ENCODE results near the gene TNFAIP1. TPM values are rescaled to one million over a fixed set of nuclear protein-coding genes. Genes with fewer than 3 reads are reported as not detected.

Gene TNFAIP1
- total RNA-seq (2022; extraction: Qiagen RNA extraction; ENCODE audit: low read depth): 39.9 to 54.1 TPM (median 46.9 TPM) in 5 replicates

GRCh38 chr17:28335201-28335958 lies at the start of gene TNFAIP1, which contains the start of gene IFT20:
TSS of gene TNFAIP1 (plus strand) at chr17:28335761. CDS start at chr17:28339522, 3,761 bp downstream.
TSS of gene IFT20 (minus strand) at chr17:28335472. CDS start at chr17:28331985, 3,487 bp downstream.

GRCh38 chr17:28318759-28319597 lies 16.6 kb upstream of the TNFAIP1 start, which contains the start of gene TMEM97:
TSS of gene TMEM97 (plus strand) at chr17:28319200. CDS start at chr17:28319240, 40 bp downstream.

GRCh38 chr17:28357061-28357900 lies 21.7 kb downstream of the TNFAIP1 start, which contains the start of gene POLDIP2:
TSS of gene POLDIP2 (minus strand) at chr17:28357527. CDS start at chr17:28357448, 79 bp downstream.

DNA sequence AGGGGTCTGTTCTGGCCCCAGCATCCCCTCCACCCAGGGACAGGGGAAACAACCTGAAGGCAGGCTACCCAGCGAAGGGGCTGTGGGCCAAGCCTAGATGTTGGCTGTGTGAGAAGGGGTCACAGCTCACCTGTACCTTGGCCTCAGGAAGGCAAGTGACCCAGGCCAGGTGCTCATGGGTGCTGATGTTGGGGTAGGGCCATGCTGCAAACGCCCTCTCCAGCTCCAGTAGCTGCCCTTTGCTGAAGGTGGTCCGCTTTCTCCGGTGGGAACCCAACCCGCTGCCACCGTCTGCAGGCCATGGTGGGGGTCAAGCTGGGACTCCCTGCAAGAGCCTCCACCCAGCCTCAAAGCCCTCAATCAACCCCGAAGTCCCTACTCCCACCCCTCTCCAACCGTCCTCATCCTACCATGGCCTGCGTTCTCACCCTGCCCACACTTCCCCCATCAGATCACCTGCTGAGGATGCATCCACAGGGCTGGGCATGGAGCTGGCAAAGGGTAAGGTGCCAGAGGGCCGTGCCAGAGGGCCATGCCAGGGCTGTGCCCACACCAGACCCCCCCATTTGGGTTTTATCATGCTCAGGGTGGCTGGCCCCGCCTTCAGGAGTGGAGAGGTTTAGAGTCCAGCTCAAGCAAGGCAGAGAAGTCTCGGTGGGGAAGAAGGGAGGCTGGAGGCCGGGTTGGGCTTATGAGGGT lies 29.3 kb downstream of the TNFAIP1 start, which contains the start of gene SEBOX:
TSS of gene SEBOX (minus strand) at position 535 of the 699 bp plus-strand sequence. CDS start at position 487, 48 bp downstream.

DNA sequence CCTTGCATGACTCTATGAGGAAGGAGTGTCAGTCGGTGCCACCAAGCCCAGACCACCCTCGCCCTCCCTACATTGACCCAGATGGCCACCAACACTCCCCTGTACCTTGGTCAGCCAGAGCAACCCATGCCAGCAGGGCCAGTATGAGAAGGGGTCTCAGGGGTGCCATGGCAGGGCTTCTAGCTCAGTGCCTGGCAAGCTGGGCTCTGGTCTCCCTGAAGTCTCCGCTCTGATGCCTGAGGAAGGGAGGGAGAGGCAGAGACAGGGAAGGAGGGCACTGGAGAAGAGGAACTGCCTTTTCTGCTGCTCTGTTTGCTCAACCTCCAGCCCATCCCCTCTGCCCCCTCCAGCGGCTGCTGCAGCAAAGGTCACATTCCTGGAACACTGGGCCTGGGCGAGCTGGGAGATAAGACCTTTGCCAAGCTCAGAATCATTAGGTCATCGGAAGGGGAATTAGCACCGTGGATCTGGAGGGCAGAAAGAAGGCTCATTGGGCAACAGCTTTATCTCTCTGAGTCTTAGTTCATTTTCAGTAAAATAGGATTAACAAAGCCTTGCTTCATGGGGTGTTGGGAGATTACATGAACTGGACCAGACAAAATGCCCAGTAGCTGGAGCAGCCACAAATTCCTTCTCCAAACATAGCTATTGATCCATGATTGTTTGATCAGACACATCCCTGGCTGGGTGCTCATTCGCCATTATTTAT lies 34.6 kb downstream of the TNFAIP1 start, which contains the start of gene VTN:
TSS of gene VTN (minus strand) at position 273 of the 709 bp plus-strand sequence. CDS start at position 169, 104 bp downstream.

DNA sequence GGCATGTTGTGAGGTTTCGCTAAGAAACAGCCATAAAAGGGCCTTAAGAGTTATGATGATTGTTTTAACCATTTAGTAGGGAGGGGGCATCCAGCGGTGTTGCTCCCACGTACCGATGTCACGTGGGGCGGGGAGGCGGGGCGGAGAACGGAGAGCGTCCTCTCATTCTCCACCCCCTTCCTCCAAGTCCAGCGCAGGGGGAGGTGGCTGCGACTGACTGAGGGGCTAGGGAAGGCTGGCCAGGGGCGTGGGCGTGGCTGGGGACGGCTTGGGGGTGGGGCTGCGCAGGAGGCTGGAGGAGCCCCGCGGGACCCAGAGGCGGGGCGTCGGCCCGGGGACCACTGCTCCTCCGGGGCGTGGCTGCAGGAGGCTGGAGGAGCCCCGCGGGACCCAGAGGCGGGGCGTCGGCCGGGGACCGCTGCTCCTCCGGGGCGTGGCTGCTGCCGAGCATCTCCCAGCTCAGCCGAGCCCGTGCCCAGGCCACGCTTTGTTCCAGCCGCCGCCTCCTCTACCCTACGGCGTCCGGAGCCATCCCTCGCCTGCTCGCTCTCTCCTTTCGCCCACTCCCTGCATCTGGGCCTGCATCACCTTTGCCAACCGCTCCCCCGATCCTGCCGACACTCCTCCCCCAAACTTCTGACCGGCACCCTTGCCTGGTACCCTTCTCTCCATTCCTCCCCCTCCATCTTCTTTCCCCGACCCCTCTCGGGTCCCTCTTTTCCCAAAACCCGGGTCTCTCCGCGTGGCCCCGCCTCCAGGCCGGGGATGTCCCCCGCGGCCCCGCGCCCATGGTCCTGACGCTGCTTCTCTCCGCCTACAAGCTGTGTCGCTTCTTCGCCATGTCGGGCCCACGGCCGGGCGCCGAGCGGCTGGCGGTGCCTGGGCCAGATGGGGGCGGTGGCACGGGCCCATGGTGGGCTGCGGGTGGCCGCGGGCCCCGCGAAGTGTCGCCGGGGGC lies 36.0 kb downstream of the TNFAIP1 start, which contains the start of gene SARM1:
TSS of gene SARM1 (plus strand) at position 450 of the 958 bp plus-strand sequence. CDS start at position 789, 339 bp downstream.

Other genes with a start within 250 kb of the TNFAIP1 start
- gene TMEM97, start 16.6 kb upstream of the TNFAIP1 start, total RNA-seq (2022; extraction: Qiagen RNA extraction; ENCODE audit: low read depth): 48.1 to 56.0 TPM (median 51.1 TPM) in 5 replicates
- gene IFT20, start 289 bp upstream of the TNFAIP1 start, total RNA-seq (2022; extraction: Qiagen RNA extraction; ENCODE audit: low read depth): 57.2 to 59.9 TPM (median 57.8 TPM) in 5 replicates
- gene POLDIP2, start 21.8 kb downstream of the TNFAIP1 start, total RNA-seq (2022; extraction: Qiagen RNA extraction; ENCODE audit: low read depth): 139 to 167 TPM (median 160 TPM) in 5 replicates
- not detected in 5 replicates for gene SEBOX, start 29.4 kb downstream of the TNFAIP1 start, total RNA-seq (2022; extraction: Qiagen RNA extraction; ENCODE audit: low read depth)
- 16.0 to 24.4 TPM (median 22.0 TPM) in 5 replicates for gene VTN, start 34.5 kb downstream of the TNFAIP1 start, total RNA-seq (2022; extraction: Qiagen RNA extraction; ENCODE audit: low read depth)
- 4.3 to 7.2 TPM (median 5.2 TPM) in 5 replicates for gene SARM1, start 35.9 kb downstream of the TNFAIP1 start, total RNA-seq (2022; extraction: Qiagen RNA extraction; ENCODE audit: low read depth)
- gene SLC46A1, start 70.5 kb downstream of the TNFAIP1 start, total RNA-seq (2022; extraction: Qiagen RNA extraction; ENCODE audit: low read depth): 16.1 to 21.6 TPM (median 20.2 TPM) in 5 replicates
- gene SLC13A2, start 137.9 kb downstream of the TNFAIP1 start, total RNA-seq (2022; extraction: Qiagen RNA extraction; ENCODE audit: low read depth): 0.10 to 0.18 TPM (median 0.14 TPM) in 4 of 5 replicates, not detected in the other
- not detected in 5 replicates for gene FOXN1, start 170.6 kb downstream of the TNFAIP1 start, total RNA-seq (2022; extraction: Qiagen RNA extraction; ENCODE audit: low read depth)
- 25.1 to 32.6 TPM (median 29.0 TPM) in 5 replicates for gene UNC119, start 216.9 kb downstream of the TNFAIP1 start, total RNA-seq (2022; extraction: Qiagen RNA extraction; ENCODE audit: low read depth)
- gene PIGS, start 235.8 kb downstream of the TNFAIP1 start, total RNA-seq (2022; extraction: Qiagen RNA extraction; ENCODE audit: low read depth): 55.8 to 58.4 TPM (median 56.6 TPM) in 5 replicates
- 1.3 to 2.3 TPM (median 1.8 TPM) in 5 replicates for gene ALDOC, start 241.1 kb downstream of the TNFAIP1 start, total RNA-seq (2022; extraction: Qiagen RNA extraction; ENCODE audit: low read depth)

Measured in A549 treated with RU486 at 1 μM for 4 hours (cell line).